LNCAP (cell line): ENCODE results near the gene TSKU.

Experiments used
- TF ChIP-seq, protein P1 (sequence below): fragments of 450-650 bp; IDR thresholded peaks from 2 replicates; pipeline ENCODE4 v1.5.1; 2017; ENCODE audit warnings: mild to moderate bottlenecking

The TSKU gene

DNA sequence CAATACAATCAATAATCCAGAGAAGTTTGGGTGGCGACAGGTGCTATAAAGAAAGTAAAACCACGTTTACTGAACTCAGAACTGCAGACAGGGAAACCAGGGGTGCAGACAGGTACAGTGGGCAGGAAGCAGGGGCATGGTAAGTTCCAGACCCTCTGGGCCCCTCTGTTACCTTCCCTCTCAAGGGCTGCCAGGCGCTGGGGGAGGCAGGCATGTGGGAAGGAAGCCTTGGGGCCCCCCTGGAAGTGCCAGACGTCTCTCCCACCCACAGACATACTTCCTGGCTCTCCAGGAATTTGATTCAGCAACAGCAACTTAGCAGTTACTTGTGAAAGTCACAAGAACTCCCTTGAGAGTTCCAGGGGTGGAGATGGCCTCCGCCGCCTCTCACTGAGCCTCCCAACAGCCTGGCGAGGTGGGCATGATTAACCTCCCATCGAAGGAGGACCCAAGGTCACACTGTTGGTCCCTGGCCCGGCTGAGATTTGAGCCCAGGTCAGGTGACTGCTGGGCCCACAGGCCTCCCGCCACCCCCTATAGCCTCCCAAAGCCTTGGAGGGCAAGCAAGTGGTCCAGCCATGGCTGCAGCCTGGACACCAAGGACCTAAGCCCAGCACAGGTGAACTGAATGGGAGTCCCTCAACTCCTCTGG is 14.1 kb upstream of the TSKU start:
- TF ChIP-seq, protein P1, sequence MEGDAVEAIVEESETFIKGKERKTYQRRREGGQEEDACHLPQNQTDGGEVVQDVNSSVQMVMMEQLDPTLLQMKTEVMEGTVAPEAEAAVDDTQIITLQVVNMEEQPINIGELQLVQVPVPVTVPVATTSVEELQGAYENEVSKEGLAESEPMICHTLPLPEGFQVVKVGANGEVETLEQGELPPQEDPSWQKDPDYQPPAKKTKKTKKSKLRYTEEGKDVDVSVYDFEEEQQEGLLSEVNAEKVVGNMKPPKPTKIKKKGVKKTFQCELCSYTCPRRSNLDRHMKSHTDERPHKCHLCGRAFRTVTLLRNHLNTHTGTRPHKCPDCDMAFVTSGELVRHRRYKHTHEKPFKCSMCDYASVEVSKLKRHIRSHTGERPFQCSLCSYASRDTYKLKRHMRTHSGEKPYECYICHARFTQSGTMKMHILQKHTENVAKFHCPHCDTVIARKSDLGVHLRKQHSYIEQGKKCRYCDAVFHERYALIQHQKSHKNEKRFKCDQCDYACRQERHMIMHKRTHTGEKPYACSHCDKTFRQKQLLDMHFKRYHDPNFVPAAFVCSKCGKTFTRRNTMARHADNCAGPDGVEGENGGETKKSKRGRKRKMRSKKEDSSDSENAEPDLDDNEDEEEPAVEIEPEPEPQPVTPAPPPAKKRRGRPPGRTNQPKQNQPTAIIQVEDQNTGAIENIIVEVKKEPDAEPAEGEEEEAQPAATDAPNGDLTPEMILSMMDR: no peak

DNA sequence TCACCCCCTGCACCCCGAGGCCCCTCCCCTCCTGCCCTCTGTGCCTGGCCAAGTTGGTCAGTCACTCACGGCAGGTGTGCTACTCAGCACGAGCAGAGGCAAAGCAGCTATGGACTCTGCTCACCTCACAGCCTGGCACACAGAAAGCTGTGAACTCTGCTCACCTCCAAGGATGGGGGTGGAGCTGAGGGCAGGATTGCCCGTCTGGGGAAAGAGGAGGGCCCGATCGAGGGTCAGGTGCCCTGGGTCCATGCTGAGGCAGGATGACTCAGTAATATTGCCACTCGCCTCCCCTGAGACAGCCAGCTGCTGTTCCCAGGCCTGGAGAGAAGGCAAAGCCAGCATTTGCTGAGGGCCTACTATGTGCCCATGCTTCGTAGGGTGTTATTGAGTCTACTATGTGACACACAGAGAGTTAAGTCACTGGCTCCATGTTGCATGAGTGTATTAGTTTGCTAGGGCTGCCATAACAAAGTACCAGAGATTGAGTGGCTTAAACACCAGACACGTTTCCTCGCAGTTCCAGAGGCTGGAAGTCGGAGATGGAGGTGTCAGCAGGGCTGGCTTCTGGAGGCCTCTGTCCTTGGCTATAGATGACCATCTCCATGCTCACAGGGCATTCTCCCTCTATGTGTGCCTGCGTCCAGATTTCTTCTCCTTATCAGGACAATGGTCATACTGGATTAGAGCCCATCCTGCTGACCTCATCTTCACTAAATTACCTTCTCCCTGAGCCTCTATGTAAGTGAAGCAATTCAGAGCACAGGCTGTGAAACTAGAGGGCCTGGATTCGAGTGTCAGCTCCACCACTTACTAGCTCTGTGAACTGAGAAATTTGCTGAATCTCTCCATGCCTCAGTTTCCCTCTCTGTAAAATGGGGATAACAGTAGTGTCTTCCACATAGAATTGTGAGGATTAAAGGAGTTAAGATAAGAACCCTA is 13.2 kb upstream of the TSKU start:
- TF ChIP-seq, protein P1: no peak

DNA sequence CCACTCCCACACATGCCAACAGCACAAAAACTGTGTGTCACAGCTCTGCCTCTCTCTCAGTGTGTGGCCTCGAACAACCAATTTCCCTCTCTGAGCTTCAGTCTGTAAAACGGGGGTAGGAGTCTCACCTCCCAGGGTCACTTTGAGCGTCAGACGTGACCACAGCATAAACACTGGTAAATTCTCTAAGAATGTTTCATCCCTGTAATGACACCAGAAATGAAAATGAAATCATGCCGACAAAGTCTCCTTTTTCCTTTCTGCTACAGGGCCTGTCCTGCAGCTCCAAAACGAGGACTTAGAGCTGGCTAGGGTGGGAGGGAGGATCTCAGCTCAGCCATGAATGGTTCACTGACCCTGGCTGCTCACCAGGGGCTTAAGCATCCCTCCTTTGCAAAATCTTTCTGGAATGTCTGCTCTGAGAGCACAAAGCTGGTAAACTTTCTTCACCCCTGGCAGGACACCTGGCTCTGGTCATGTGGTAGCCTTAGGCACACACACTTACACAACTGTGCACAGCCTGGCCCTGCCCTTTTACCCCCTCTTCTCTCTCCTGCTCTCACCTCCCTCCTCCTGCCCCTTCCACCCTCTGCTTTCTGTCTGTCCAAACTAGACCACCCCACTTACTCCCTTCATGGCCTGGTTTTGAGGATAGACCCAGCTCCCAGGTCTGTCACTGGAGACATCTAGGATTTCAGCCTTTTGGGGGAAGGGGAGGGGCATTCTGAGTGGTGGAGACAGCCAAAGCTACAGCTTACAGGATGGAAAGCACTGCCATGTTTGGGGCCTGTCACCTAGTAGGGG is 12.3 kb upstream of the TSKU start:
- TF ChIP-seq, protein P1: no peak

DNA sequence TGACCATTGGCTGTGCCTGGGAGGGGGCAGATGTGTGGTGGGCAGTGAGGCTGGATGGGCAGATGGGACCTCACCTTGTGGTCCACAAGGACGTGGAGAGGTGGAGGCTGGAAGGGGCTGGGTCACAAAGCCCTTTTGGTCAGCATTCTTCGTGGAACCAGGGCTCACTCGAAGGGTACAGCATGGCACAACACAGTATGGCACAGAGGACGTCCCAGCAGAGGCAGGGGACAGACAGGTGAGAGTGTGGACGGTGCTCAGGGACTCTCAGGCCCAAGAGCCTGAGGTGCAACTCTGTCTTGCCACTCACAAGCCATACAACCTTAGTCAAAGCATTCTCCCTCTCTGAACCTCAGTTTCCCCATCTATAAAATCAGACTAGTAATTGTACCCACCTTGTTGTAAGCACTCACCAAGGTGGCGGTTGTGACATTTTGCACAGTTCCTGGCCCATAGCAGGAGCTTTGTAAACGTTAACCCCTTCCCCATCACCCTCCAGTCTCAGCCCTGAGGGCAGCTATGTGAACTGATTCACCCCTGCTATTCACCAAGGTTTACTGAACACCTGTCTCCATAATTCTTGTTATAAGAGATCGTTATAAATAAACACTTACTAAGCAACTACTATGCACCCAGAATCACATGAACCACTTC is 11.6 kb upstream of the TSKU start:
- TF ChIP-seq, protein P1: no peak

DNA sequence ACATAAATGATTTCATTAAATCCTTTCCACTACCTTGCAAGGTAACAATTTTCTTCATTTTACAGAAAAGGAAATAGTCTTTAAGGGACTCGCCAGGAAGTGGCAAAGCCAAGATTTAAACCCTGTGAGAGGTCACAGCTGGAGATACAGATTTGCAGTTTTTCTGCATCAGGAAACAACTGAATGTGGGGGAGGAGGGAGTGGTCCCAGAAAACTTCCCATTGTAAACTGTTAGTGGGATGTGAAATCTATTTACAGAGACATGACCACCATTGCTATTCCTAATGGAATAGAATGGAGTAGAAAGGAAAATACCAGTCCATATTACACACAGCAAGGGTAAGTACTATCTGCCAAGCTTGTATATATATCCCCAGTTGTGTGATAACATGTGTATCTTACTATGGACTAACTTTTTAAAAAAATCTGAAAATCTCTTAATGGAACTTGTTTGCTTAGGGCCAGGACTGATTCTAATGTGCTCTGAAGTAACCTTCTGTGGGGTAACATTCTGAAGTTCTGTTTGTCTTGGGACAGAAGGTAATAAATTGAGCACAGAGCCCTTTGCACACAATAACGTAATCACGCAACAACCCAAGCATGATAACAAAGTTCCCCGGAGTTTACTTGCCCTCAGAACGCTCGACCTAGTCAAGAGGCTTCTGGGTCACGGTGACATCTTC is 10.9 kb upstream of the TSKU start:
- TF ChIP-seq, protein P1: no peak

DNA sequence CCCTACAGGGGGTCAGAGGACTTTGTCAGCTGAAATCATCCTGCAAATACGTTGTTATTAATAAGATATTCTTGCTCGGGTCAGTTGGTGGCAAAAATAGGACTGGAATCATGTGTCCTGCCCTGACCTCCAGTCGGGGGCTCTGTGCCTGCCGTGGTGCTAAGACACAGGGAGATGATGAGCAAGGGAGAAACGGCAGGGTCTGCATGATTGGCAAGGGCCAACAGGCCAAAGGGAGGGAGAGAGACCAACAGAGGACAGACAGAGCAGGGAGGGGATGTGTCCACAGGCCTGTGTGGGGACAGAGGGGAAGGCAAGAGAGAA is 10.4 kb upstream of the TSKU start:
- TF ChIP-seq, protein P1: no peak
